ENCODE results near the gene HOXB13.
"Not testable (repeated sequence)": the region's sequence is repeated elsewhere in the genome, so short reads cannot be mapped to it uniquely, and the experiment has no call there.

HOXB13 gene

GRCh38 chr17:48726114-48726915 lies 2.2 kb downstream of the HOXB13 start:
- no peak for DNase-seq

GRCh38 chr17:48725288-48726064 lies 3.1 kb downstream of the HOXB13 start:
- no peak for DNase-seq

DNA sequence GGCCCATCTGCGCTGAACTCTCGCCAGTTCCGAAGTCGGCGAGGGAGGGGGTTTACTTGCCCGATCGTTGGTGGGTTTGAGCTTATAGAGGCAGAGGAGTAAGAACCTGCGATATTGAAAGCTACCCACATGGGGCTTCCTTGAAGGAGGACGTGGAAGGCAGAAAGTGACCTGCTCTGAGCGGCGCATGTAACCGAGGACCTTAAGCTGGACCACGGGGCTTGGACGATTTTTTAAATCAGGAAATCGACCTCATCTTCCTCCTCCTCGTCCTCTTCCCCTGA lies 3.6 kb downstream of the HOXB13 start:
- DNase-seq, result no peak

- peak; percentile 54 for DNase-seq
These were observed 4.1 kb downstream of the HOXB13 start for GRCh38 chr17:48724251-48725003.

DNA sequence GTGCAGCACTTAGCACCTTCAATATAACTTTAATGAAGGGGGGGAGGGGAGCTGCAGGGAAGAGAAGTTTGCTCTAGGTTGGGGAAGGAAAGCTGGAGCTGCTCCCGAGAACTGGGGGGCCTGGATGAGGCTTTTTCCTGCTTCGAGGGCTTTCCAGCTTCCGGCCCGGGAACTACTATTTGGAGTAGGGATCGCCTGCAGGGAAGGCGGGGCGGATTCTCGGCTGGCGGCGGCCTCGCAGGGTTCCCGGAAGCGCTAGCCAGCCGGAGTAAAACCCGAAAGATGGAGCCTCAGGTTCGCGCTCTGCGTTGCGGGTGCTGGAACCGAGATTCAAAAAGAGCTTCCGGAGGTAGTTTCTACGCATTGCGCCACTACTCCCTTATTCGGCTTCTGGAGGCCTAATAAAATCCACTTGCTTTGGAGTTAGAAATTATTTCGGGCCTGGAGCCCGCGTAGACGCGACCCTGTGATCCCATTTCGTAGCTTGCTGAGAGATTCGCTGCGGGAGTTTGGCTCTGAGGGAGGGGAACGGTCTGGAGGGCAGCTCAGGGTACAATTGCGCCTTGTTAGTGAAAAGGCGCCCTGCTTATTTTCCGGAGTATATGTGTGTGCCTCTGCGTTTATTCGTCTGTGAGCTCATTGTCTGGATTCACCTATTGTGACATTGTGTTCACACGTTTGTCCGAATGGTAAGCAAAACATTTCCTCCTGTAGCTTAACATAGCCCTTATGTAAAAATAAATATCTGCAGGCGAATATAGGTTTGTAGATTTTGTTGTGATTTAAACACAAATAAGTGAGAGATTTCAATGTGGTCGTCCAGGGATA lies 4.9 kb downstream of the HOXB13 start:
- no peak for DNase-seq

GRCh38 chr17:48722915-48723422 lies 5.6 kb downstream of the HOXB13 start, which contains the start of gene PRAC2:
Gene PRAC2 (plus strand): TSS chr17:48723185. CDS start chr17:48724411, 1,226 bp downstream.
- no peak for DNase-seq

GRCh38 chr17:48722201-48722907 lies 6.2 kb downstream of the HOXB13 start, which contains the start of gene PRAC1:
Gene PRAC1 (minus strand): TSS chr17:48722518. CDS start chr17:48722392, 126 bp downstream.
- no peak for DNase-seq

- no peak for DNase-seq
These were observed 7.5 kb downstream of the HOXB13 start for GRCh38 chr17:48721009-48721402.

- no peak for DNase-seq
These were observed 8.1 kb downstream of the HOXB13 start for GRCh38 chr17:48720266-48721008.

DNA sequence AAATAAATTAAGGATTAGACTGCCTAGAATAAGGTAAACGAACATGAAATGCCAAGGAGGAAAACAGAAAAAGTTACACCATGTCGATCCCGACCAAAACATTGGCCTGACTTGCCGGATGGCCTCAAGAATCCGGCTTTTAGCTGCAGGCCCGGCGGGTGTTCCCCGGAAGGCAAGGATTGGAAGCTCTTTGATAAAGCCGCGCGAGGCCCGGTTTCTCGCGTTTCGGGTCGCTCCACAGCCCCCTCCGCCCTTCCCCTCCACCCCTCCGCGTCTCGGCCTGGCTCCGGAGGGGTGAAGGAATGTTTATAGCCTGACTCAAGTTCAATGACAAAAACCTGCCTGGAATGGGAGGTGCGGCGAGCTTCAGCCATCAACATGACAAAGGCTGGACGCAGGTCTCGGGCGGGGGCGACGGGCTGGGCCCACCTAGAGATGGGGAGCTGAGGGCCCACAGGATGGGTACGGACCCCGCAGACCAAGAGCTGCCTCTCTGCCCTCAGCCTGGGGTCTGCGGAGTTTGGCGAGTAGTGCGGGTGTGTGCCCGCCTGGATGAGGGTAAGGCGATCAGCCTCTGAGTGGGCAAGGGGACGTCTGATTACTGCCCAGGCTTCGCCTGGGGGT lies 8.8 kb downstream of the HOXB13 start:
- no peak for DNase-seq

DNA sequence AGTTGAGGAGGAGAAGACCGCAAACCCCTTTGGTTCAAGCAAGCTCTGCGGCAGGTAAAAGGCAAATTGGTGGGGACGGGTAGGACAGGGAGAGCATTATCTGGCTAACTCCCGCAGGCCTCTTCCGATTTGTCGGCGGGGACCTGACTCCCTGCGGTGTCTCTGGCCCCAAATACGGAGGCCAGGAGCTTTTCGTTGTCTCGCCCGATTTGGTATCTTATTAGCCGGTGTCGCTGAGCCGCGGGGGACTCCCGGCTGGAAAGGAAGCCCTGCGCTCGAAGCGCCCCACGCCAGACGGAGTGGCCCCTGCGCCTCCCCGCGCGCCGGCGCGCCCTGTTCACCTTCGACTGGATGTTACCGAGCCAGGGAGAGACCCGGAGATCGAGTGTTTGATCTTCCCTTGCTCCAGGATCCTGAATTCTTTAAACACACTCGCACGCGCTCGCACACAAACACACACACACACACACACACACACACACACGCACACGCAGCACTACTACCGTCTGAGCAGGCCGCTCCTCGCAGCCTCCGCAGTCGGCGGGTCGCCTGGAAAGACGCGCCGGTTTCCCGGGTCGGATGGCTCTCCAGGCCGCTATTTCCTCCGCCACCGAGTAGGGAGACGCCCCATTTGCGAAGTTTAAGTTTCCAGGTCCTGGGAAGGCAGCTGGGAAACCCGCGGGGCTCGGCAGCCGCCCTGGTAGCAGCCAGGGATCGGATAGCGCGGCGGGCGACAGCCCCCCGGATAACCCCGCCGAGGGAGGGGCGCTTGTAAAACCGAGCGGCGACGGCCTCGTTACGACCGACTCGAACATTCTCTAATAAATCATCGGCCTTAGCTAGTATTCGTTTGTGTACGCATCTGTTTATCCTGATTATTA lies 9.5 kb downstream of the HOXB13 start:
- DNase-seq, result no peak

- no peak for DNase-seq
These were observed 10.3 kb downstream of the HOXB13 start for GRCh38 chr17:48718227-48718760.

GRCh38 chr17:48717367-48718226 lies 11.0 kb downstream of the HOXB13 start:
- no peak for DNase-seq

DNA sequence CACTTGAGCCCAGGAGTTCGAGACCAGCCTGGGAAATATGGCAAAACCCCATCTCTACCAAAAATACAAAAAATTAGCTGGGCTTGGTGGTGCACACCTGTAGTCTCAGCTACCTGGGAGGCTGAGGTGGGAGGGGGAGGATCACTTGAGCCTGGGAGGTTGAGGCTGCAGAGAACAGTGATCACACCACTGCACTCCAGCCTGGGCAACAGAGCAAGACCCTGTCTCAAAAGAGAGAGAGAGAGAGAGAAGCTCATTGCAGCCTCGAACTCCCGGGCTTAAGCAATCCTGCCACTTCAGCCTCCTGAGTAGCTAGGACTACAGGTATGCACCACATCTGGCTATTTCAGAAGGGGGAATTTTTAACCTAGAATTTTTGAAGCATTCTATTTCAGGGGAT lies 12.0 kb downstream of the HOXB13 start:
- DNase-seq, result not testable (repeated sequence)

- no peak for DNase-seq
These were observed 12.8 kb downstream of the HOXB13 start for GRCh38 chr17:48715496-48716399.

- DNase-seq, result no peak
These were observed 17.4 kb downstream of the HOXB13 start for GRCh38 chr17:48711128-48711527.
